ENCODE data around the gene C1RL. TPM values are rescaled to one million over a fixed set of nuclear protein-coding genes. Genes with fewer than 3 reads are reported as not detected.

C1RL gene
- total and polyA plus RNA-seq, 2 of the 4 experiments (the other 2 are of a cell fraction) = 9.1 to 12.3 TPM

DNA sequence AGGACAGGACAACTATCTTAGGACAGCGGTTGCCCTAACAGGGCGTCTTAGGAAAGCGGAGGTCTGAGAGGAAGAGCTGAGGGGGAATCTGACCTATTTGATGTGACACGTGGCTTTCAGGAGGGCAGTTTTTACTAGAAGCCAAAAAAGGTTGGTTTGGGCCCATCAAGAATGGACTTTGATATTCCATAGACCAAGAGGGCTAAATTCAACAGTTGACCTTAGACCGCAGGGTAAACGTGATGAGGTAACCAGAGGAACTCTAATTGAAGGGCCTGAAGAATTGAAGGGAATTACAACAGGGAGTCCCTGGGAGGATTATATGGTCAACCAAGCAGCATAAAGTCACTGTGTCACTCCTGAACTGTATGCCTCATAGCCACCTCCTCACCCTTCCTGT, 37.0 kb downstream of the C1RL start:
- Histone ChIP-seq H2BK5ac (ENCODE audit: low read depth, low read length, poor library complexity, severe bottlenecking) (no peak overlapping the region), H2AK9ac (replicated peaks; ENCODE audit: low read depth, low read length, poor library complexity) (no peak overlapping the region), H2AK5ac (ENCODE audit: low read depth, low read length) (no peak overlapping the region), H3K4me3 (ENCODE audit: insufficient read depth, low read depth, low read length) (no peak overlapping the region), H3K18ac (ENCODE audit: low read depth, low read length) (no peak overlapping the region), H3K9me1 (ENCODE audit: insufficient read depth, low read length) (peaks cover 15% of the 10 kb centered on the region), H3K4ac (ENCODE audit: low read depth, low read length) (no peak overlapping the region), H3K4me2 (ENCODE audit: low read depth, low read length) (no peak overlapping the region), H4K20me1 (ENCODE audit: insufficient read depth, low read length) (no peaks in the 10 kb centered on the region), H3K4me1 (ENCODE audit: control insufficient read depth, insufficient read depth, low read length) (peaks cover 21% of the 10 kb centered on the region), H4K5ac (ENCODE audit: low read depth, low read length) (no peak overlapping the region), H3K36me3 (ENCODE audit: control insufficient read depth, insufficient read depth, low read length) (peaks cover 31% of the 10 kb centered on the region), H4K91ac (ENCODE audit: insufficient read depth, low read depth, low read length) (no peak overlapping the region), H2BK15ac (ENCODE audit: low read depth, low read length) (no peak overlapping the region), H3K9ac (ENCODE audit: low read depth, low read length) (no peak overlapping the region), H2BK20ac (ENCODE audit: low read depth, low read length) (no peak overlapping the region), H3K9me3 (ENCODE audit: control insufficient read depth, insufficient read depth, low read length) (no peaks in the 10 kb centered on the region), H2BK120ac (ENCODE audit: low read depth, low read length) (no peak overlapping the region), H3K56ac (ENCODE audit: extremely low read depth, insufficient read depth, low read length) (no peak overlapping the region), H3K27ac (ENCODE audit: insufficient read depth, low read length) (no peak overlapping the region), H2AFZ (replicated peaks; ENCODE audit: low read length, poor library complexity) (no peak overlapping the region), H3K14ac (replicated peaks; ENCODE audit: low read depth, low read length) (no peak overlapping the region), H4K8ac (ENCODE audit: low read depth in 2 of 2, low read length in 2 of 2) (no peak overlapping the region), H3K23ac (ENCODE audit: low read depth, low read length) (no peak overlapping the region), H3K79me1 (ENCODE audit: low read depth in 1 of 2, low read length in 2 of 2) (no peaks in the 10 kb centered on the region), H3K27me3 (ENCODE audit: control insufficient read depth, insufficient read depth, low read length) (no peaks in the 10 kb centered on the region)
- CTCF ChIA-PET = no interaction called here
- intact Hi-C loops (cut with micrococcal nuclease) (no loop called here), in situ Hi-C loops (cut with MboI; ENCODE audit: low sequenced_read_pairs) (loop anchor here (25.0 kb wide), 1 partner anchor 565 kb away; no protein-coding TSS in a partner anchor), dilution Hi-C loops (cut with HindIII; ENCODE audit: low sequenced_read_pairs, unreplicated experiment) (no loop called here)
- no CpG with 5 or more reads among the region's 6 CpGs for WGBS, 2 experiments (ENCODE audit: extremely low coverage in 2 of 2, insufficient read length in 1 of 2)
- POLR2A ChIA-PET (ENCODE audit: unreplicated experiment) = no interaction called here
- ATAC-seq (ENCODE audit: low read depth) = no peak
- TF ChIP-seq RAD21 (IDR thresholded peaks at IDR 0.05; ENCODE audit: low read length) = no peak
- TF ChIP-seq MXI1 (IDR thresholded peaks at IDR 0.05; ENCODE audit: borderline replicate concordance, low read depth, low read length) = no peak
- TF ChIP-seq FOS (IDR thresholded peaks at IDR 0.05; ENCODE audit: low read depth, low read length) = no peak
- no peak for TF ChIP-seq CEBPB (IDR thresholded peaks at IDR 0.05; ENCODE audit: low read depth, low read length)
- TF ChIP-seq POLR2A (IDR thresholded peaks at IDR 0.05; ENCODE audit: low read depth, low read length) = no peak
- TF ChIP-seq, protein P1, sequence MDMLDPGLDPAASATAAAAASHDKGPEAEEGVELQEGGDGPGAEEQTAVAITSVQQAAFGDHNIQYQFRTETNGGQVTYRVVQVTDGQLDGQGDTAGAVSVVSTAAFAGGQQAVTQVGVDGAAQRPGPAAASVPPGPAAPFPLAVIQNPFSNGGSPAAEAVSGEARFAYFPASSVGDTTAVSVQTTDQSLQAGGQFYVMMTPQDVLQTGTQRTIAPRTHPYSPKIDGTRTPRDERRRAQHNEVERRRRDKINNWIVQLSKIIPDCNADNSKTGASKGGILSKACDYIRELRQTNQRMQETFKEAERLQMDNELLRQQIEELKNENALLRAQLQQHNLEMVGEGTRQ (IDR thresholded peaks at IDR 0.05; ENCODE audit: low read depth, low read length) = no peak
- no peak for TF ChIP-seq NFE2L2 (IDR thresholded peaks at IDR 0.05; ENCODE audit: low read depth, low read length)
- TF ChIP-seq, protein P2, sequence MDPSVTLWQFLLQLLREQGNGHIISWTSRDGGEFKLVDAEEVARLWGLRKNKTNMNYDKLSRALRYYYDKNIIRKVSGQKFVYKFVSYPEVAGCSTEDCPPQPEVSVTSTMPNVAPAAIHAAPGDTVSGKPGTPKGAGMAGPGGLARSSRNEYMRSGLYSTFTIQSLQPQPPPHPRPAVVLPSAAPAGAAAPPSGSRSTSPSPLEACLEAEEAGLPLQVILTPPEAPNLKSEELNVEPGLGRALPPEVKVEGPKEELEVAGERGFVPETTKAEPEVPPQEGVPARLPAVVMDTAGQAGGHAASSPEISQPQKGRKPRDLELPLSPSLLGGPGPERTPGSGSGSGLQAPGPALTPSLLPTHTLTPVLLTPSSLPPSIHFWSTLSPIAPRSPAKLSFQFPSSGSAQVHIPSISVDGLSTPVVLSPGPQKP (IDR thresholded peaks at IDR 0.05; ENCODE audit: borderline replicate concordance, low read depth, low read length) = no peak
- TF ChIP-seq SMC3 (IDR thresholded peaks at IDR 0.05; ENCODE audit: low read depth, low read length) = no peak
- no peak for TF ChIP-seq CHD1 (IDR thresholded peaks at IDR 0.05; ENCODE audit: low read depth, low read length)
- TF ChIP-seq BHLHE40 (IDR thresholded peaks at IDR 0.05; ENCODE audit: low read depth, low read length) = no peak
- TF ChIP-seq MAFK (IDR thresholded peaks at IDR 0.05; ENCODE audit: low read depth, low read length) = no peak
- no TSS peak for BruUV-seq (replicated peaks)
- DNase-seq = no peak

Data from IMR-90 (cell line).